Dedifferentiated amniotic fluid mesenchymal stem cell (primary cell): Measurements from ENCODE around the gene CRYL1.
A peak's percentile ranks its signal among the peaks of the same experiment; 100 is the strongest.

Experiments
- DNase-seq: peaks from one replicate; pipeline ENCODE4 v3.0.0-alpha.2; 2016; ENCODE audit errors: extremely low spot score

The CRYL1 gene

DNA sequence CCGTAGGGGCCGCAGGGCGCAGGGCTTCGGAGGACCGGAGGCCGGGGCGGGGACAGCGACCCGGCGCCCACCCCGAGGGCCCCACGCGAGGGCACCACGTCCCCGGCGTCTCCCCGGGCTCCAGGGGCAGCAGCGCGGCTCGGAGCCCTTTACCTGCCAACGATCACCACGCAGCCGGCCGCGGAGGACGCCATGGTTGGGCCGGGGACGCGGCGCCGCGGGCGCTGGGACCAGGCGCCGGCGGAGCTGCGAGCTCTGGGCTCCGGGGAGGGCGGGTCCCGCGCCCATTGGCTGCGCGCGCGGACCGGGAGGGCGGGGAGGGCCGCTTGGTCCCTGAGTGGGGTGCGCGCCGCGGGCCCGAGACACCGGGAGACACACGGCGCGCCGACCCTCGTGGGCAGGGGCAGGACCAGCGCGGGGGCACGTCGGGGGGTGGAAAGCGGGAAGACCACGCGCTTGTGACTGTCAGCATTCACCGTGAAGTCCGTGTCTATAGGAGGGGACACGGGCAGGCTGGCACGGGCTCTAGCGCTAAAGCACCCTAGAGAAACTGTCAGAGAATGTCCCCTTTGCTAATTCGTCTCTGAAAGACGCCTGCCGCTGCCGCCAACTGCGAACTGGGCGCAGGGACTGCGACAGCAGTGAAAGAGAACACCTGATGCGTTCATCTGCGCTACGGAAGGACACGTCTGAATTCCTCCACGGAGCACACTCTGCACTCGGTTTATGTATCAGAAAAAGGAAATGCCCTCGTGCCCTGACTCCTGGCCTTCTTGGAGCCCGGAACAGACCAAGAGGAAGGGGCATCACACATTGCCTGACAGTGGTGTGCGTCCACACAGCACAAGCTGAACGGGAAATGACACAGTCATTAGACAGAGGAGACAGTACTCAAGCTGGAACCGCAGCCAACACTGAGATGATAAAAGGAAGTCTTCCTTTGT lies at the start of gene CRYL1:
TSS of gene CRYL1 (minus strand) at position 257 of the 944 bp plus-strand sequence. CDS start at position 194, 63 bp downstream.
- DNase-seq = peak; percentile 22

- DNase-seq = no peak
Observed at GRCh38 chr13:20573636-20574035, 48.0 kb upstream of the CRYL1 start.

DNA sequence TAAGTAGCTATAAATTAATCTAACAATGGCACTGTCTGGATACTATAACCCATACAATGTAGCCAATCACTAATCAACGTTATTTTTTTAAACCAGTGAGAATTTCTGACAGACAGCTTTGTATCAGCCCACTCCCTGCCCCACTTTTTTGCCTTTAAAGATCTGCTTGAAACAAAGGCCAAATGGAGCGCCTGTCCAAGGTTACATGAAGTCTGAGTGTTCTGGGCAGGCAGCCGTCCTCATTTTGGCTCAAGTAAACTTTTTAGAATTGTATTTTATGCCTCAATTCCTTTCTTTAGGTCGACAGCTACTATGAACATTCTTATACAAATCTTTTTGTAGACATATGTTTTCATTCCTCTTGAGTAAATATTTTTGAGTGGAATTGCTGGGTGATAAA lies 47.5 kb upstream of the CRYL1 start:
- no peak for DNase-seq

- no peak for DNase-seq
Observed at GRCh38 chr13:20571676-20572075, 46.0 kb upstream of the CRYL1 start.

GRCh38 chr13:20570517-20570916 lies 44.9 kb upstream of the CRYL1 start:
- DNase-seq = no peak

DNA sequence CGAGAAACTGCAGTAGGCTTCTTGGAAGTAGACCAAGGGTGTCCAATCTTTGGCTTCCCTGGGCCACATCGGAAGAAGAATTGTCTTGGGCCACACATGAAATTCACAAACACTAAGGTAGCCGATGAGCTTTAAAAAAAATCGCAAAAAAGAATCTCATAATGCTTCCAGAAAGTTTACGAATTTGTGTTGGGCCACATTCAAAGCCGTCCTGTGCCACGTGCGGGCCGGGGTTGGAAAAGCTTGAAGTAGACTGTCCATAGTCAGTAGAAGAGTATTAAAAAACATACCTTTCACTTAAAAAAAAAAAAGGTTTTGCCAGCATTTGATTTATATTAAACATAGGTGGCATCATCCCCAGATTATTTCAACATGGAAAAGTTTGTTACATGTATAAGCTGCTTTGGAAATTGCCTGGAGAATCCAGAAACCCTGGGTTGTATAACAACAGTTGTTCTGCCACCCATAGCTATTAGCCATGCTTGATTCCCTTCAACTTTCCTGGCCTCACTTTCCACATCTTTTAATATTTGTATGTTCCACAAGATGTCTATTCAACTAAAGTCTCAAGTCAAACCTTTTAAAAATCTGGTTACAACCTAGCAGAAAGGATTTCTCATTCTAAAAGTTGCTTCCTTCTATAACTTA lies 42.3 kb upstream of the CRYL1 start:
- no peak for DNase-seq

GRCh38 chr13:20566898-20567874 lies 41.5 kb upstream of the CRYL1 start, which contains the start of gene IFT88:
IFT88 (plus strand) TSS chr13:20567157; CDS start chr13:20574386, 7,229 bp downstream.
- peak; percentile 78 for DNase-seq

- peak; percentile 41 for DNase-seq
Observed at GRCh38 chr13:20566468-20566897, 40.8 kb upstream of the CRYL1 start.

GRCh38 chr13:20565115-20565736 lies 39.6 kb upstream of the CRYL1 start:
- no peak for DNase-seq

- no peak for DNase-seq
Observed at GRCh38 chr13:20561741-20562140, 36.1 kb upstream of the CRYL1 start.

DNA sequence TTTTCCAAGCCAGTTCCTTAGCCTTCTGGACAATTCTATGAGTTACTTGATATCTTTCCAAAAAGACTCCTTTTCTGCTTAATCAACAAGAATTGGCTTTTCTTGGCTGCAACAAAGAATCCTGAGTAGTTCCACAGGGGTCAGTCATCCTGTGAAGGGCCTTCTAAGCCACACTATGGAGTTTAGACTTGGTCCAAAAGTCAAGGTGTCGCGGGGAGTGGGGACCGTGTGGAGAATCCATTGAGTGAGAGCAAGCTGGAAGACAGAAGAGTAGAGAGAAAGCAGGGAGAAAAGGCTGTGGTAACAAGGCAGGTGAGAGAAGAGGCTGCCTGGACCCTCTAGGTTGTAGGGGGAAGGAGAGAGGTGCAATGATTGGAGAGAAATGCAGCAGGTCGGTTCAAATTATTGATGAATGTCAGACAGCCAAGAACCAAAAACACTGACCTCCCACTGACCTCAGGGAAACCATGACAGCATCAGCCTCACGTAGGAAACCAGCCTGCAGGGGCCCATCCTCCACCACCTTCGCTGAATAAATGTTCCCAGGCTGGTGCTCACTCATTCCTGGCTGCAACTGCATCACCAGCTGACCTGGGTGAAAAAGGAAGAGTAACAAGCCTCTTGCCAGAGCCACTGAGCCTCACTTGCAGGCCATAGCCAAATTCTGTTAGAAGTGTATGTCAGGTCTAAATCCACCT lies 34.2 kb upstream of the CRYL1 start:
- DNase-seq = no peak

GRCh38 chr13:20558982-20559381 lies 33.3 kb upstream of the CRYL1 start:
- DNase-seq = no peak

- peak; percentile 29 for DNase-seq
Observed at GRCh38 chr13:20553311-20553710, 27.7 kb upstream of the CRYL1 start.

GRCh38 chr13:20550799-20551198 lies 25.1 kb upstream of the CRYL1 start:
- DNase-seq = no peak

DNA sequence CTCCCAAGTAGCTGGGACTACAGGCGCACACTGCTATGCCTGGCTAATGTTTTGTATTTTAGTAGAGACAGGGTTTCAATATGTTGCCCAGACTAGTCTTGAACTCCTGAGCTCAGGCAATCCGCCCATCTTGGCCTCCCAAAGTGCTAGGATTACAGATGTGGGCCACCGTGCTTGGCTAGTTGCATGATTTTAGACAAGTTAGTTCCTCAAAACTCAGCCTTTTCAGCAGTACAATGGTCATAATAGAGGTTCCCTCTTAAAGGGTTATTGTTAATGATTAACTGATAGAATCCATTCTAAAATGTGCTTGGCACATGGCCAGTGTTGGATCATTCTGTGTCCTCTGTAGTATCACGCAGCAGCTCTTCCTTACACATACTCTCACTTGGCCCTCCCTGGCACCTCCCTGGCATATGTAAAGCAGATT lies 21.8 kb upstream of the CRYL1 start:
- DNase-seq = no peak

GRCh38 chr13:20546556-20546955 lies 20.9 kb upstream of the CRYL1 start:
- no peak for DNase-seq

DNA sequence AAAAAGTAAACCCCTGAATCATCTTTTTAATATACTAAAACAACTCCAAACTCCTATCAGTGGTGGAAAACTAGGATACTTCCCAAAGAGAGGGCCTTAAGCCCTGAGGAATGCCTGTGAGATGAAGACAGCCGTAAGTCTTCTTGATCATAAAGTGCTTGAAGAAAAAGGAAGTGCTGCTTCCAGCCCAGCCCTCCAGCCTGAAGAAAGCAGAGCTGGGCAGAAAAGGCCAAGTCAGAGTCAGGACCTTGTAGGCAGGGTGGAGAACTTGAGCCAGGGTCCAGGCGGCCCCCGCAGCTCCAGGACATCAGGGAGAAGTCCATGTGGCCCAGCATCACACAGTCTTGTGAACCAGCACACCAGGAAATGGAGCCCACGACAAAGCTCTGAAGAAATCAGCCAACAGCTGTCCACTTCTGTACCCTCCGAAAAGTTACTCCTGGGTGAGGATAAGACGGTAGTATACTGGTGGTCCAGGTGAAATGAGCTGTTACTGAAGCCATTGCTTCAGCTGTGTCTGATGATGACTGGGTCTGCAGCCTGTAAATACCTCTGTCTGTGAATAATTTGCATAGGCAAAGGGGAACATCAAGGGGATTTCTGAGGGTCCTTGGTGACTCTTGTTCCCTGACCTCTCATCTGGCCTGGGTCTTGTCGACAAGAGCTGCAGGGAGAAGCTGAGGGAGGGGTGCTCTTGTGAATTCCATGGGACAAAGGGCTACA lies 18.7 kb upstream of the CRYL1 start:
- DNase-seq = no peak

GRCh38 chr13:20536992-20537391 lies 11.3 kb upstream of the CRYL1 start:
- DNase-seq = no peak

GRCh38 chr13:20534038-20534608 lies 8.5 kb upstream of the CRYL1 start:
- DNase-seq = no peak
